Skeletal muscle satellite cell (primary cell): ENCODE measurements around the gene NEURL4.

ENCODE experiments used
- H3K27me3 ChIP-seq: 2 replicates; pipeline ENCODE4 v1.7.0; 2013; ENCODE audit warnings: low read length; ENCODE audit not compliant: control insufficient read depth, insufficient read depth
- H3K36me3 ChIP-seq: 2 replicates; pipeline ENCODE4 v1.7.0; 2013; ENCODE audit warnings: mild to moderate bottlenecking, control low read depth, low read length; ENCODE audit not compliant: insufficient read depth
- H3K4me1 ChIP-seq: 2 replicates; pipeline ENCODE4 v1.7.0; 2013; ENCODE audit warnings: low read length; ENCODE audit not compliant: control insufficient read depth, insufficient read depth
- H3K4me2 ChIP-seq: 2 replicates; pipeline ENCODE4 v1.7.0; 2013; ENCODE audit warnings: mild to moderate bottlenecking, low read length
- H3K4me3 ChIP-seq: 2 replicates; pipeline ENCODE4 v1.7.0; 2013; ENCODE audit warnings: low read length
- H3K9ac ChIP-seq: 2 replicates; pipeline ENCODE4 v1.7.0; 2013; ENCODE audit warnings: mild to moderate bottlenecking, low read depth, low read length, moderate library complexity
- H3K9me3 ChIP-seq: replicated peaks from 2 replicates; pipeline ENCODE4 v1.7.0; 2013; ENCODE audit warnings: mild to moderate bottlenecking, control low read depth, low read length

NEURL4 gene

GRCh38 chr17:7318121-7318860 is 10.8 kb downstream of the NEURL4 start:
- Histone ChIP-seq H3K4me1 (peaks cover 20% of the 10 kb centered on the region), H3K36me3 (peaks cover 55% of the 10 kb centered on the region), H3K4me3 (no peak overlapping the region), H3K4me2 (no peak overlapping the region), H3K9me3 (no peaks in the 10 kb centered on the region), H3K9ac (no peak overlapping the region), H3K27me3 (no peaks in the 10 kb centered on the region)

- no peaks in the 10 kb centered on the region for H3K27me3 ChIP-seq
- peaks cover 26% of the 10 kb centered on the region for H3K4me1 ChIP-seq
- H3K9me3 ChIP-seq: no peaks in the 10 kb centered on the region
- H3K9ac ChIP-seq: no peak overlapping the region
- H3K4me3 ChIP-seq: no peak overlapping the region
- H3K4me2 ChIP-seq: no peak overlapping the region
- peaks cover 55% of the 10 kb centered on the region for H3K36me3 ChIP-seq
Measured at GRCh38 chr17:7317161-7317803, 11.9 kb downstream of the NEURL4 start.

GRCh38 chr17:7315570-7316235 is 13.4 kb downstream of the NEURL4 start:
- Histone ChIP-seq H3K27me3 (no peaks in the 10 kb centered on the region), H3K9ac (peak overlapping the region; percentile 92)

GRCh38 chr17:7314719-7315569 is 14.2 kb downstream of the NEURL4 start, which contains the start of gene GPS2:
Gene GPS2 (minus strand): TSS chr17:7315360. CDS start chr17:7315052, 308 bp downstream.
- H3K4me3 ChIP-seq: peak within 1 kb of the TSS; percentile 79
- peaks cover 35% of the 10 kb centered on the region for H3K4me1 ChIP-seq
- no peaks in the 10 kb centered on the region for H3K27me3 ChIP-seq
- H3K9me3 ChIP-seq: no peaks in the 10 kb centered on the region
- peak within 1 kb of the TSS; percentile 92 for H3K9ac ChIP-seq
- peak within 1 kb of the TSS; percentile 87 for H3K4me2 ChIP-seq
- peaks cover 65% of the 10 kb centered on the region for H3K36me3 ChIP-seq

More at GRCh38 chr17:7315570-7316235, 13.4 kb downstream of the NEURL4 start:
- Histone ChIP-seq H3K4me3 (peak overlapping the region; percentile 79), H3K36me3 (peaks cover 60% of the 10 kb centered on the region), H3K9me3 (no peaks in the 10 kb centered on the region), H3K4me2 (peak overlapping the region; percentile 87), H3K4me1 (peaks cover 28% of the 10 kb centered on the region)

- Histone ChIP-seq H3K36me3 (peaks cover 68% of the 10 kb centered on the region), H3K4me2 (peak overlapping the region; percentile 87), H3K27me3 (no peaks in the 10 kb centered on the region), H3K4me1 (peaks cover 44% of the 10 kb centered on the region), H3K4me3 (peak overlapping the region; percentile 79), H3K9me3 (no peaks in the 10 kb centered on the region), H3K9ac (peak overlapping the region; percentile 92)
Measured at GRCh38 chr17:7313890-7314718, 15.0 kb downstream of the NEURL4 start.

- peaks cover 60% of the 10 kb centered on the region for H3K36me3 ChIP-seq
- H3K4me2 ChIP-seq: peak overlapping the region; percentile 87
- no peaks in the 10 kb centered on the region for H3K9me3 ChIP-seq
- peaks cover 44% of the 10 kb centered on the region for H3K4me1 ChIP-seq
- no peaks in the 10 kb centered on the region for H3K27me3 ChIP-seq
- no peak overlapping the region for H3K9ac ChIP-seq
- H3K4me3 ChIP-seq: peak overlapping the region; percentile 79
Measured at GRCh38 chr17:7313088-7313889, 15.8 kb downstream of the NEURL4 start.

GRCh38 chr17:7312432-7313087 is 16.6 kb downstream of the NEURL4 start:
- H3K4me3 ChIP-seq: no peak overlapping the region
- H3K9ac ChIP-seq: no peak overlapping the region
- no peaks in the 10 kb centered on the region for H3K9me3 ChIP-seq
- peak overlapping the region; percentile 9 for H3K4me2 ChIP-seq
- peaks cover 56% of the 10 kb centered on the region for H3K36me3 ChIP-seq
- peaks cover 44% of the 10 kb centered on the region for H3K4me1 ChIP-seq
- no peaks in the 10 kb centered on the region for H3K27me3 ChIP-seq

- Histone ChIP-seq H3K27me3 (no peaks in the 10 kb centered on the region), H3K9me3 (no peaks in the 10 kb centered on the region), H3K4me2 (peak overlapping the region; percentile 78), H3K4me3 (no peak overlapping the region), H3K4me1 (peaks cover 44% of the 10 kb centered on the region), H3K9ac (no peak overlapping the region), H3K36me3 (peaks cover 48% of the 10 kb centered on the region)
Measured at GRCh38 chr17:7311110-7311705, 17.9 kb downstream of the NEURL4 start.

GRCh38 chr17:7309628-7310027 is 19.5 kb downstream of the NEURL4 start:
- Histone ChIP-seq H3K4me2 (peak overlapping the region; percentile 78), H3K4me1 (peaks cover 37% of the 10 kb centered on the region), H3K9me3 (no peaks in the 10 kb centered on the region), H3K4me3 (peak overlapping the region; percentile 85), H3K9ac (peak overlapping the region; percentile 99), H3K27me3 (no peaks in the 10 kb centered on the region), H3K36me3 (peaks cover 41% of the 10 kb centered on the region)
